HepG2 (cell line): Measurements from ENCODE around the gene MCU. TPM values are rescaled to one million over a fixed set of nuclear protein-coding genes. Genes with fewer than 3 reads are reported as not detected.

Experiments used
- ATAC-seq: fragments of 200-7000 bp; cut with Tn5 transposase; 3 replicates; pipeline ENCODE4 v1.9.1; 2020; ENCODE audit warnings: mild to moderate bottlenecking, moderate library complexity
- BruUV-seq: library from RNA; stranded (reverse); fragments of 400-500 nt; replicated peaks from 2 replicates; lab custom pipeline; 2021; lab: Mats Ljungman, UMichigan
- CTCF ChIA-PET: fragments of 300-600 bp; formaldehyde crosslinking; extraction: SDS; loops from one replicate; lab custom pipeline; 2021; ENCODE audit warnings: low total read pairs, inconsistent platforms, low intra/inter-chr PET ratio; lab: Yijun Ruan, JAX
- POLR2A ChIA-PET: fragments of 350-600 bp; sonication (Branson Sonifier 250); formaldehyde crosslinking; loops from one replicate; lab custom pipeline; 2020; ENCODE audit warnings: antibody characterized with exemption, inconsistent platforms; lab: Yijun Ruan, JAX
- DNase-seq: peaks from one replicate; pipeline ENCODE4 v3.0.0-alpha.2; 2015; ENCODE audit warnings: low spot score
- FAIRE-seq: peaks from 3 replicates; lab custom pipeline; 2011; peaks lifted over from hg19 to GRCh38; lab: Jason Lieb, UNC
- H2AFZ ChIP-seq: one replicate; pipeline ENCODE4 v1.6.1; 2011; ENCODE audit warnings: low read length, inconsistent platforms
- H3K27ac ChIP-seq: fragments of 300-600 bp; 3 replicates; pipeline ENCODE4 v1.8.0; 2011; ENCODE audit warnings: mixed run types, mild to moderate bottlenecking, mixed read lengths, low read length, inconsistent platforms; ENCODE audit not compliant: insufficient read depth; ENCODE audit errors: extremely low read length
- H3K27me3 ChIP-seq, 2 experiments: fragments of 200-600 bp in 1 of 2; 2 replicates in 1 of 2; 3 replicates in 1 of 2; pipeline versions ENCODE4 v1.6.0 to v1.8.0; 2011; ENCODE audit warnings: low read length in 2 of 2, mild to moderate bottlenecking in 2 of 2, moderate library complexity in 2 of 2, inconsistent platforms in 1 of 2; ENCODE audit not compliant: insufficient read depth in 2 of 2, control insufficient read depth in 1 of 2
- H3K36me3 ChIP-seq, 2 experiments: fragments of 200-600 bp in 1 of 2; replicated peaks in 1 of 2; 2 replicates in 1 of 2; 3 replicates in 1 of 2; pipeline versions ENCODE4 v1.5.1 to v1.8.0; 2011; ENCODE audit warnings: low read length in 2 of 2, inconsistent platforms in 1 of 2; ENCODE audit not compliant: insufficient read depth in 2 of 2, control insufficient read depth in 1 of 2
- H3K4me1 ChIP-seq: 2 replicates; pipeline ENCODE4 v1.5.1; 2012; ENCODE audit warnings: low read length, inconsistent platforms; ENCODE audit not compliant: insufficient read depth
- H3K4me2 ChIP-seq: 2 replicates; pipeline ENCODE4 v1.6.0; 2011; ENCODE audit warnings: low read depth, low read length, inconsistent platforms
- H3K4me3 ChIP-seq, 3 experiments: fragments of 200-600 bp in 1 of 3; sonication (generic), shearing (Covaris generic) in 1 of 3; replicated peaks in 1 of 3; 2 replicates each; pipeline ENCODE4 v1.5.1; 2011 to 2016; ENCODE audit warnings: low read length in 3 of 3, inconsistent platforms in 2 of 3, low read depth in 2 of 3, mild to moderate bottlenecking in 2 of 3, control low read depth in 1 of 3, mixed read lengths in 1 of 3; ENCODE audit not compliant: insufficient read depth in 1 of 3
- H3K79me2 ChIP-seq: one replicate; pipeline ENCODE4 v1.6.1; 2011; ENCODE audit warnings: low read length, inconsistent platforms; ENCODE audit not compliant: insufficient read depth
- H3K9ac ChIP-seq: 2 replicates; pipeline ENCODE4 v1.6.0; 2011; ENCODE audit warnings: mild to moderate bottlenecking, low read depth, low read length, inconsistent platforms; ENCODE audit not compliant: insufficient read depth
- H3K9me3 ChIP-seq: 2 replicates; pipeline ENCODE4 v1.5.1; 2012; ENCODE audit warnings: mild to moderate bottlenecking, low read length
- H4K20me1 ChIP-seq: 2 replicates; pipeline ENCODE4 v1.6.0; 2011; ENCODE audit warnings: inconsistent platforms, mild to moderate bottlenecking, low read length, moderate library complexity; ENCODE audit not compliant: insufficient read depth
- RELA ChIP-seq: sonication (generic); formaldehyde crosslinking; IDR thresholded peaks from 2 replicates; pipeline ENCODE4 v1.4.0; 2020; ENCODE audit warnings: missing genetic modification reagents
- ZKSCAN1 ChIP-seq: fragments of 150-350 bp; IDR thresholded peaks from 2 replicates; pipeline ENCODE4 v1.6.1; 2014; ENCODE audit warnings: low read length
- ZNF121 ChIP-seq: sonication (generic); formaldehyde crosslinking; IDR thresholded peaks from 2 replicates; pipeline ENCODE4 v1.5.0; 2020; ENCODE audit warnings: mild to moderate bottlenecking, missing genetic modification reagents
- WGBS: methylation state at CpG from one replicate; pipeline ENCODE4 v1.1.6; 2017; ENCODE audit warnings: low lambda C conversion rate; 5-methylcytosine and 5-hydroxymethylcytosine counted together
- in situ Hi-C: cut with HindIII; loops from 2 replicates; pipeline ENCODE4 v1.10.0; 2017; ENCODE audit warnings: low pct_unique_long_range_greater_than_20kb; ENCODE audit not compliant: extremely low pct_ligation_motif_present
- intact Hi-C: fragments of 100-400 bp; cut with micrococcal nuclease; formaldehyde crosslinking; loops from one replicate; pipeline ENCODE4 v1.10.0; 2022; ENCODE audit not compliant: unreplicated experiment
- polyA plus RNA-seq, 8 experiments: library from polyadenylated mRNA; depleted of rRNA in 3 of 8; stranded (reverse) in 7 of 8; unstranded in 1 of 8; fragments of >200 nt; fragmentation: Illumina TruSeq in 4 of 8; extraction: Trizol in 4 of 8; gene quantifications; 2 replicates each; pipeline versions ENCODE4 v1.2.1 to v1.2.3, GENCODE V29; 2011 to 2016; ENCODE audit warnings: low read depth in 4 of 8, missing spikeins in 1 of 8, mixed read lengths in 1 of 8; ENCODE audit not compliant: insufficient read depth in 1 of 8
- total RNA-seq, 5 experiments: library from RNA; depleted of rRNA; stranded (reverse); fragments of >200 nt; fragmentation: Illumina TruSeq; extraction: Trizol; gene quantifications; 2 replicates each; pipeline ENCODE4 v1.2.3, GENCODE V29; 2016; ENCODE audit warnings: low read depth in 1 of 5
- TF ChIP-seq, protein P1 (sequence below): sonication (generic); formaldehyde crosslinking; conservative IDR thresholded peaks from 2 replicates; pipeline ENCODE4 v1.4.0; 2020; ENCODE audit warnings: mild to moderate bottlenecking, missing genetic modification reagents, moderate library complexity

Gene MCU
- total and polyA plus RNA-seq, 2 of the 13 experiments (the other 11 are each of a cell fraction or from before 2014, with no cell fraction given) = 25.9 to 64.5 TPM

DNA sequence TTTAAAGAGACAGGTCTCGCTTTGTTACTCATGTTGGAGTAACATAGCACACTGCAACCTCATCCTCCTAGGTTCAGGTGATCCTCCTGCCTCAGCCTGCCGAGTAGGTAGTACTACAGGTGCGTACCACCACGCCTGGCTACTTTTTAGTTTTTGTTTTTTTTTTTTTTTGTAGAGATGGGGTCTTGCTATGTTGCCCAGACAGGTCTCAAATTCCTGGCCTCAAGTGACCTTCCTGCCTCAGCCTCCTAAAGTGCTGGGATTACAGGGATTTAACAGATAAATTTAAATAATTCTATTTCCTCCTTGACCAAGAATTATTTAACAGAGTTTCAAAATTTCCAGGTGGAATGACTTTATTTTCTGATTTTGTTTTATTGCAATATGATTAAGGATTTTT, 104.6 kb downstream of the MCU start:
- 0 out of 2 replicates have a peak, but pooled peaks have one; percentile 17 for TF ChIP-seq ZNF121 (CRISPR knock-in tag)
- TF ChIP-seq, protein P1, sequence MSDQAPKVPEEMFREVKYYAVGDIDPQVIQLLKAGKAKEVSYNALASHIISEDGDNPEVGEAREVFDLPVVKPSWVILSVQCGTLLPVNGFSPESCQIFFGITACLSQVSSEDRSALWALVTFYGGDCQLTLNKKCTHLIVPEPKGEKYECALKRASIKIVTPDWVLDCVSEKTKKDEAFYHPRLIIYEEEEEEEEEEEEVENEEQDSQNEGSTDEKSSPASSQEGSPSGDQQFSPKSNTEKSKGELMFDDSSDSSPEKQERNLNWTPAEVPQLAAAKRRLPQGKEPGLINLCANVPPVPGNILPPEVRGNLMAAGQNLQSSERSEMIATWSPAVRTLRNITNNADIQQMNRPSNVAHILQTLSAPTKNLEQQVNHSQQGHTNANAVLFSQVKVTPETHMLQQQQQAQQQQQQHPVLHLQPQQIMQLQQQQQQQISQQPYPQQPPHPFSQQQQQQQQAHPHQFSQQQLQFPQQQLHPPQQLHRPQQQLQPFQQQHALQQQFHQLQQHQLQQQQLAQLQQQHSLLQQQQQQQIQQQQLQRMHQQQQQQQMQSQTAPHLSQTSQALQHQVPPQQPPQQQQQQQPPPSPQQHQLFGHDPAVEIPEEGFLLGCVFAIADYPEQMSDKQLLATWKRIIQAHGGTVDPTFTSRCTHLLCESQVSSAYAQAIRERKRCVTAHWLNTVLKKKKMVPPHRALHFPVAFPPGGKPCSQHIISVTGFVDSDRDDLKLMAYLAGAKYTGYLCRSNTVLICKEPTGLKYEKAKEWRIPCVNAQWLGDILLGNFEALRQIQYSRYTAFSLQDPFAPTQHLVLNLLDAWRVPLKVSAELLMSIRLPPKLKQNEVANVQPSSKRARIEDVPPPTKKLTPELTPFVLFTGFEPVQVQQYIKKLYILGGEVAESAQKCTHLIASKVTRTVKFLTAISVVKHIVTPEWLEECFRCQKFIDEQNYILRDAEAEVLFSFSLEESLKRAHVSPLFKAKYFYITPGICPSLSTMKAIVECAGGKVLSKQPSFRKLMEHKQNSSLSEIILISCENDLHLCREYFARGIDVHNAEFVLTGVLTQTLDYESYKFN = no peak
- no peak for TF ChIP-seq ZKSCAN1
- no peak for TF ChIP-seq RELA (CRISPR knock-in tag)
- FAIRE-seq (no peak), DNase-seq (no peak), ATAC-seq (no peak)
- peaks cover 25% of the 10 kb centered on the region for H3K4me1 ChIP-seq
- POLR2A ChIA-PET = no interaction called here
- no peak overlapping the region for H3K27ac ChIP-seq
- H3K36me3 ChIP-seq = no peaks in the 10 kb centered on the region
- no TSS peak for BruUV-seq
- H3K9ac ChIP-seq = no peak overlapping the region
- H3K79me2 ChIP-seq = no peaks in the 10 kb centered on the region
- no peaks in the 10 kb centered on the region for H4K20me1 ChIP-seq
- H2AFZ ChIP-seq = no peak overlapping the region
- in situ Hi-C loops = no loop called here
- CTCF ChIA-PET = no interaction called here
- no peaks in the 10 kb centered on the region for H3K27me3 ChIP-seq
- no peaks in the 10 kb centered on the region for H3K9me3 ChIP-seq
- intact Hi-C loops = no loop called here
- no peak overlapping the region for H3K4me2 ChIP-seq
- 93% methylated on average over 4 of the region's 4 CpGs for WGBS
- H3K4me3 ChIP-seq = no peak overlapping the region
